ENCODE data around the gene ATP6V1F. TPM values are rescaled to one million over a fixed set of nuclear protein-coding genes. Genes with fewer than 3 reads are reported as not detected.

Gene ATP6V1F
- total RNA-seq, 1 donor from 2014 or later, result 61.4 TPM

GRCh38 chr7:128835231-128835751, 27.4 kb upstream of the ATP6V1F start:
- no peak overlapping the region for H3K4me2 ChIP-seq

GRCh38 chr7:128835790-128836641, 26.6 kb upstream of the ATP6V1F start:
- H3K36me3 Mint-ChIP-seq, result no peaks in the 10 kb centered on the region
- H3K27ac Mint-ChIP-seq, result peak overlapping the region; percentile 89
- Histone ChIP-seq H4K20me1 (ENCODE audit: low read depth) (no peaks in the 10 kb centered on the region), H3K36me3 (no peaks in the 10 kb centered on the region), H3K9ac (no peak overlapping the region), H3K4me3 (no peak overlapping the region), H3F3A (ENCODE audit: low read depth) (peaks cover 37% of the 10 kb centered on the region), H3K4me1 (peaks cover 36% of the 10 kb centered on the region), H3K9me3 (ENCODE audit: low read depth) (no peaks in the 10 kb centered on the region), H3K79me2 (ENCODE audit: low read depth) (no peaks in the 10 kb centered on the region), H3K4me2 (no peak overlapping the region), H2AFZ (replicated peaks) (no peak overlapping the region), H3K27ac (no peak overlapping the region), H3K27me3 (peaks cover 3% of the 10 kb centered on the region)
- H3K4me3 Mint-ChIP-seq, result no peak overlapping the region
- peaks cover 29% of the 10 kb centered on the region for H3K4me1 Mint-ChIP-seq
- TF ChIP-seq EZH2 (IDR thresholded peaks at IDR 0.05), result no peak
- no peak for TF ChIP-seq CTCF (IDR thresholded peaks at IDR 0.05)
- TF ChIP-seq EZH2phosphoT487 (IDR thresholded peaks at IDR 0.05), result no peak
- no peaks in the 10 kb centered on the region for H3K9me3 Mint-ChIP-seq
- H3K27me3 Mint-ChIP-seq (ENCODE audit: insufficient read depth, low read depth), result peaks cover 7% of the 10 kb centered on the region
- no peak for DNase-seq (ENCODE audit: low spot score)

More at GRCh38 chr7:128835231-128835751, 27.4 kb upstream of the ATP6V1F start:
- Histone ChIP-seq H2AFZ (replicated peaks) (no peak overlapping the region), H3K27me3 (peaks cover 10% of the 10 kb centered on the region), H3K9ac (no peak overlapping the region), H3K4me3 (no peak overlapping the region), H3K9me3 (ENCODE audit: low read depth) (no peaks in the 10 kb centered on the region), H3K4me1 (peaks cover 38% of the 10 kb centered on the region), H3K79me2 (ENCODE audit: low read depth) (no peaks in the 10 kb centered on the region), H3F3A (ENCODE audit: low read depth) (peaks cover 41% of the 10 kb centered on the region), H3K27ac (no peak overlapping the region), H3K36me3 (no peaks in the 10 kb centered on the region), H4K20me1 (ENCODE audit: low read depth) (no peaks in the 10 kb centered on the region)
- peaks cover 34% of the 10 kb centered on the region for H3K4me1 Mint-ChIP-seq
- no peak overlapping the region for H3K4me3 Mint-ChIP-seq
- peaks cover 12% of the 10 kb centered on the region for H3K27me3 Mint-ChIP-seq (ENCODE audit: insufficient read depth, low read depth)
- H3K9me3 Mint-ChIP-seq, result no peaks in the 10 kb centered on the region
- H3K27ac Mint-ChIP-seq, result no peak overlapping the region
- H3K36me3 Mint-ChIP-seq, result no peaks in the 10 kb centered on the region
- TF ChIP-seq EZH2 (IDR thresholded peaks at IDR 0.05) (no peak), CTCF (IDR thresholded peaks at IDR 0.05) (no peak), EZH2phosphoT487 (IDR thresholded peaks at IDR 0.05) (no peak)
- DNase-seq (ENCODE audit: low spot score), result no peak

- no peaks in the 10 kb centered on the region for H3K27me3 ChIP-seq
- no peak overlapping the region for H3K9ac ChIP-seq
- peaks cover 7% of the 10 kb centered on the region for H3K27me3 Mint-ChIP-seq (ENCODE audit: insufficient read depth, low read depth)
- TF ChIP-seq EZH2phosphoT487 (IDR thresholded peaks at IDR 0.05), result no peak
- H3K27ac Mint-ChIP-seq, result peak overlapping the region; percentile 89
- no peak overlapping the region for H3K4me2 ChIP-seq
- no peaks in the 10 kb centered on the region for H3K36me3 Mint-ChIP-seq
- H3K27ac ChIP-seq, result no peak overlapping the region
- H3K4me1 ChIP-seq, result peaks cover 28% of the 10 kb centered on the region
- H3K4me1 Mint-ChIP-seq, result peaks cover 24% of the 10 kb centered on the region
- H3F3A ChIP-seq (ENCODE audit: low read depth), result peaks cover 34% of the 10 kb centered on the region
- H4K20me1 ChIP-seq (ENCODE audit: low read depth), result no peaks in the 10 kb centered on the region
- no peak for DNase-seq (ENCODE audit: low spot score)
- H3K4me3 ChIP-seq, result no peak overlapping the region
- H3K9me3 Mint-ChIP-seq, result no peaks in the 10 kb centered on the region
- H2AFZ ChIP-seq (replicated peaks), result no peak overlapping the region
- no peaks in the 10 kb centered on the region for H3K79me2 ChIP-seq (ENCODE audit: low read depth)
- no peak overlapping the region for H3K4me3 Mint-ChIP-seq
- no peaks in the 10 kb centered on the region for H3K9me3 ChIP-seq (ENCODE audit: low read depth)
- H3K36me3 ChIP-seq, result no peaks in the 10 kb centered on the region
Observed at GRCh38 chr7:128836729-128837348, 25.8 kb upstream of the ATP6V1F start.
